ENCODE results near the gene TMEM222.

- TF ChIP-seq CTCF (optimal IDR thresholded peaks at IDR 0.05 in 1 of 3, IDR thresholded peaks at IDR 0.05 in 1 of 3, conservative IDR thresholded peaks at IDR 0.05 in 1 of 3; ENCODE audit: extremely low read depth in 1 of 3, insufficient read depth in 2 of 3, low read length in 3 of 3) (no peak), EZH2 (IDR thresholded peaks at IDR 0.05; ENCODE audit: low read length) (no peak)
Observed at GRCh38 chr1:27361553-27361952, 39.6 kb downstream of the TMEM222 start.

Data from keratinocyte (primary cell).